Measurements from ENCODE around the gene NLRC5.

DNA sequence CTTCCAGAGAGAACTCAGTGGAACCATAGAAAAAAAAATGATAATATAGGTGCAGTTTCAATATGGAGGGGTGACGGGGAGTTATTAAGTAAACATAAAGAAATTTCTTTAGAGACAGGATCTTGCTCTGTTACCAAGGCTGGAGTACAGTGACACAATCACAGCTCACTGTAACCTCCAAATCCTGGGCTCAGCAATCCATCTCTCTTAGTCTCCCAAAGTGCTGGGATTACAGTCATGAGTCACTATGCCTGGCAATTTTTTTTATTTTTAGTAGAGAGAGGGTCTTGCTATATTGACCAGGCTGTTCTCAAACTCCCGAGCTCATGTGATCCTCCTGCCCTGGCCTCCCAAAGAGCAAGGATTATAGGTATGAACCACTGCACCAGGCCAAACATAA, 48.8 kb downstream of the NLRC5 start:
- TF ChIP-seq, protein P1, sequence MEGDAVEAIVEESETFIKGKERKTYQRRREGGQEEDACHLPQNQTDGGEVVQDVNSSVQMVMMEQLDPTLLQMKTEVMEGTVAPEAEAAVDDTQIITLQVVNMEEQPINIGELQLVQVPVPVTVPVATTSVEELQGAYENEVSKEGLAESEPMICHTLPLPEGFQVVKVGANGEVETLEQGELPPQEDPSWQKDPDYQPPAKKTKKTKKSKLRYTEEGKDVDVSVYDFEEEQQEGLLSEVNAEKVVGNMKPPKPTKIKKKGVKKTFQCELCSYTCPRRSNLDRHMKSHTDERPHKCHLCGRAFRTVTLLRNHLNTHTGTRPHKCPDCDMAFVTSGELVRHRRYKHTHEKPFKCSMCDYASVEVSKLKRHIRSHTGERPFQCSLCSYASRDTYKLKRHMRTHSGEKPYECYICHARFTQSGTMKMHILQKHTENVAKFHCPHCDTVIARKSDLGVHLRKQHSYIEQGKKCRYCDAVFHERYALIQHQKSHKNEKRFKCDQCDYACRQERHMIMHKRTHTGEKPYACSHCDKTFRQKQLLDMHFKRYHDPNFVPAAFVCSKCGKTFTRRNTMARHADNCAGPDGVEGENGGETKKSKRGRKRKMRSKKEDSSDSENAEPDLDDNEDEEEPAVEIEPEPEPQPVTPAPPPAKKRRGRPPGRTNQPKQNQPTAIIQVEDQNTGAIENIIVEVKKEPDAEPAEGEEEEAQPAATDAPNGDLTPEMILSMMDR (IDR thresholded peaks at IDR 0.05; ENCODE audit: low read depth, low read length, poor library complexity, severe bottlenecking): no peak
- TF ChIP-seq EZH2phosphoT487 (IDR thresholded peaks at IDR 0.05; ENCODE audit: borderline replicate concordance, low read length): no peak

All from DOHH2 (cell line).